Measurements from ENCODE around the gene PRAC1. TPM values are rescaled to one million over a fixed set of nuclear protein-coding genes. Genes with fewer than 3 reads are reported as not detected.

The PRAC1 gene
- total RNA-seq, 1 experiment from 2014 or later, result not detected

- no TSS peak for BruUV-seq (replicated peaks)
- Histone ChIP-seq H4K20me1 (ENCODE audit: insufficient read depth) (no peaks in the 10 kb centered on the region), H3K9ac (ENCODE audit: low read length) (no peak overlapping the region), H3K27ac (ENCODE audit: low read depth, low read length) (no peak overlapping the region), H3K36me3 (ENCODE audit: control insufficient read depth in 1 of 2, insufficient read depth in 2 of 2, low read length in 2 of 2) (no peaks in the 10 kb centered on the region), H3K4me1 (ENCODE audit: control insufficient read depth in 1 of 2, insufficient read depth in 2 of 2, low read length in 2 of 2) (peaks cover 0 to 7% of the 10 kb centered on the region in 2 experiments; a peak in 1 of 4 replicates), H3K9me2 (ENCODE audit: insufficient read depth) (no peaks in the 10 kb centered on the region), H3K4me2 (ENCODE audit: low read length) (no peak overlapping the region), H3K9me3 (ENCODE audit: control insufficient read depth in 1 of 2, insufficient read depth in 1 of 2, low read depth in 1 of 2, low read length in 2 of 2) (no peaks in the 10 kb centered on the region), H3K79me2 (ENCODE audit: insufficient read depth, low read length) (no peaks in the 10 kb centered on the region), H2AFZ (ENCODE audit: low read depth, low read length, poor library complexity, severe bottlenecking) (no peak overlapping the region), H3K27me3 (ENCODE audit: insufficient read depth, low read length) (0 out of 2 replicates have a peak, but pooled peaks cover 6% of the 10 kb centered on the region), H3K4me3 (replicated peaks in 1 of 2; ENCODE audit: low read depth in 1 of 2, low read length in 2 of 2) (no peak overlapping the region)
- TF ChIP-seq SIN3A (IDR thresholded peaks at IDR 0.05; ENCODE audit: low read depth) (no peak), EZH2 (IDR thresholded peaks at IDR 0.05) (no peak), ELF1 (IDR thresholded peaks at IDR 0.05; ENCODE audit: borderline replicate concordance, low read depth) (no peak), REST (IDR thresholded peaks at IDR 0.05; ENCODE audit: low read depth) (no peak), JUND (IDR thresholded peaks at IDR 0.05) (no peak)
- TF ChIP-seq, protein P1, sequence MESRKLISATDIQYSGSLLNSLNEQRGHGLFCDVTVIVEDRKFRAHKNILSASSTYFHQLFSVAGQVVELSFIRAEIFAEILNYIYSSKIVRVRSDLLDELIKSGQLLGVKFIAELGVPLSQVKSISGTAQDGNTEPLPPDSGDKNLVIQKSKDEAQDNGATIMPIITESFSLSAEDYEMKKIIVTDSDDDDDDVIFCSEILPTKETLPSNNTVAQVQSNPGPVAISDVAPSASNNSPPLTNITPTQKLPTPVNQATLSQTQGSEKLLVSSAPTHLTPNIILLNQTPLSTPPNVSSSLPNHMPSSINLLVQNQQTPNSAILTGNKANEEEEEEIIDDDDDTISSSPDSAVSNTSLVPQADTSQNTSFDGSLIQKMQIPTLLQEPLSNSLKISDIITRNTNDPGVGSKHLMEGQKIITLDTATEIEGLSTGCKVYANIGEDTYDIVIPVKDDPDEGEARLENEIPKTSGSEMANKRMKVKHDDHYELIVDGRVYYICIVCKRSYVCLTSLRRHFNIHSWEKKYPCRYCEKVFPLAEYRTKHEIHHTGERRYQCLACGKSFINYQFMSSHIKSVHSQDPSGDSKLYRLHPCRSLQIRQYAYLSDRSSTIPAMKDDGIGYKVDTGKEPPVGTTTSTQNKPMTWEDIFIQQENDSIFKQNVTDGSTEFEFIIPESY (IDR thresholded peaks at IDR 0.05; ENCODE audit: extremely low read depth, insufficient replicate concordance, low read length), result no peak
- CTCF ChIA-PET, result interaction anchor here (0.7 kb wide), 1 partner anchor 83 kb away, joined by 3 read pairs; no protein-coding TSS in a partner anchor
- RAD21 ChIA-PET (ENCODE audit: low non-redundant PET in 1 of 2, low total read pairs in 2 of 2, uncharacterized antibody in 2 of 2, unreplicated experiment in 2 of 2), result interaction anchor here in 1 of 2 experiments (0.6 kb wide), 1 partner anchor 27 kb away, joined by 4 read pairs; the partner anchor contains the start of gene HOXB13
- POLR2A ChIA-PET, result no interaction called here
- intact Hi-C loops (cut with micrococcal nuclease), result no loop called here
- no peak for ATAC-seq
- no peak for DNase-seq (ENCODE audit: low read depth, low spot score)
Observed at GRCh38 chr17:48755356-48755755, 33.0 kb upstream of the PRAC1 start.
